GM19193 (cell line): ENCODE data around the gene AATK.

ENCODE experiments used
- POLR2A ChIP-seq: IDR thresholded peaks from 4 replicates; pipeline ENCODE4 v1.6.1; 2011; ENCODE audit not compliant: insufficient read depth, insufficient read length; ENCODE audit errors: extremely low read depth

Gene AATK

GRCh38 chr17:81178136-81179091, 12.4 kb upstream of the AATK start:
- TF ChIP-seq POLR2A = no peak

GRCh38 chr17:81176666-81177065, 10.6 kb upstream of the AATK start:
- no peak for TF ChIP-seq POLR2A

- no peak for TF ChIP-seq POLR2A
Measured at GRCh38 chr17:81173762-81174155, 7.7 kb upstream of the AATK start.

- no peak for TF ChIP-seq POLR2A
Measured at GRCh38 chr17:81173052-81173761, 7.2 kb upstream of the AATK start.

GRCh38 chr17:81171941-81172340, 5.9 kb upstream of the AATK start:
- no peak for TF ChIP-seq POLR2A

GRCh38 chr17:81170727-81171494, 4.9 kb upstream of the AATK start:
- no peak for TF ChIP-seq POLR2A

- no peak for TF ChIP-seq POLR2A
Measured at GRCh38 chr17:81169870-81170309, 3.9 kb upstream of the AATK start.

GRCh38 chr17:81167638-81168037, 1.6 kb upstream of the AATK start:
- TF ChIP-seq POLR2A = no peak

- no peak for TF ChIP-seq POLR2A
Measured at GRCh38 chr17:81167194-81167524, 1.1 kb upstream of the AATK start.

- no peak for TF ChIP-seq POLR2A
Measured at GRCh38 chr17:81165246-81166032, 582 bp downstream of the AATK start, which contains the start of gene PVALEF. TSS of gene PVALEF (plus strand) at chr17:81165507. CDS start at chr17:81181227, 15,720 bp downstream.

- TF ChIP-seq POLR2A = no peak
Measured at GRCh38 chr17:81164371-81165245, 1.4 kb downstream of the AATK start.

- TF ChIP-seq POLR2A = no peak
Measured at GRCh38 chr17:81163703-81164370, 2.2 kb downstream of the AATK start.
